GM21423 (cell line): Measurements from ENCODE around the gene MCIDAS.

Source experiments
- ATAC-seq: cut with Tn5 transposase; IDR thresholded peaks from one replicate; pipeline ENCODE4 v1.9.1; 2021; ENCODE audit warnings: mild to moderate bottlenecking, moderate library complexity; ENCODE audit not compliant: unreplicated experiment

The MCIDAS gene

GRCh38 chr5:55226934-55227663, at the start of gene MCIDAS:
TSS of gene MCIDAS (minus strand) at chr5:55227315. CDS start at chr5:55227138, 177 bp downstream.
- peak; percentile 43 for ATAC-seq

GRCh38 chr5:55276771-55277170, 49.7 kb upstream of the MCIDAS start:
- no peak for ATAC-seq

GRCh38 chr5:55258339-55258738, 31.2 kb upstream of the MCIDAS start:
- ATAC-seq = no peak

GRCh38 chr5:55254802-55255201, 27.7 kb upstream of the MCIDAS start:
- no peak for ATAC-seq

- ATAC-seq = no peak
Observed at GRCh38 chr5:55250064-55250463, 22.9 kb upstream of the MCIDAS start.

GRCh38 chr5:55241746-55242145, 14.6 kb upstream of the MCIDAS start:
- no peak for ATAC-seq

GRCh38 chr5:55236800-55237199, 9.7 kb upstream of the MCIDAS start:
- no peak for ATAC-seq

- no peak for ATAC-seq
Observed at GRCh38 chr5:55234121-55234700, 7.1 kb upstream of the MCIDAS start.

GRCh38 chr5:55232985-55233928, 6.1 kb upstream of the MCIDAS start, which contains the start of gene CCNO:
TSS of gene CCNO (minus strand) at chr5:55233608. CDS start at chr5:55233523, 85 bp downstream.
- ATAC-seq = peak; percentile 47

GRCh38 chr5:55232271-55232984, 5.3 kb upstream of the MCIDAS start:
- ATAC-seq = no peak

GRCh38 chr5:55231919-55232270, 4.8 kb upstream of the MCIDAS start:
- no peak for ATAC-seq

GRCh38 chr5:55231029-55231918, 4.2 kb upstream of the MCIDAS start:
- ATAC-seq = no peak

- ATAC-seq = no peak
Observed at GRCh38 chr5:55230086-55230629, 3.0 kb upstream of the MCIDAS start.

GRCh38 chr5:55227664-55228430, 732 bp upstream of the MCIDAS start:
- ATAC-seq = no peak

GRCh38 chr5:55226027-55226933, 835 bp downstream of the MCIDAS start:
- ATAC-seq = peak; percentile 53

- no peak for ATAC-seq
Observed at GRCh38 chr5:55225346-55225745, 1.8 kb downstream of the MCIDAS start.

- ATAC-seq = no peak
Observed at GRCh38 chr5:55223812-55224240, 3.3 kb downstream of the MCIDAS start.
